ENCODE results near the gene FDX2.

FDX2 gene

GRCh38 chr19:10274589-10274988 lies 41.2 kb downstream of the FDX2 start:
- H3K27ac ChIP-seq: no peak overlapping the region
- TF ChIP-seq CTCF (conservative IDR thresholded peaks at IDR 0.05): no peak
- no peak for TF ChIP-seq ZFX (IDR thresholded peaks at IDR 0.05)

- no peak for TF ChIP-seq ZFX (IDR thresholded peaks at IDR 0.05)
- no peak for TF ChIP-seq CTCF (conservative IDR thresholded peaks at IDR 0.05)
- H3K27ac ChIP-seq: peak overlapping the region; percentile 73
Observed at GRCh38 chr19:10271543-10272086, 44.2 kb downstream of the FDX2 start.

DNA sequence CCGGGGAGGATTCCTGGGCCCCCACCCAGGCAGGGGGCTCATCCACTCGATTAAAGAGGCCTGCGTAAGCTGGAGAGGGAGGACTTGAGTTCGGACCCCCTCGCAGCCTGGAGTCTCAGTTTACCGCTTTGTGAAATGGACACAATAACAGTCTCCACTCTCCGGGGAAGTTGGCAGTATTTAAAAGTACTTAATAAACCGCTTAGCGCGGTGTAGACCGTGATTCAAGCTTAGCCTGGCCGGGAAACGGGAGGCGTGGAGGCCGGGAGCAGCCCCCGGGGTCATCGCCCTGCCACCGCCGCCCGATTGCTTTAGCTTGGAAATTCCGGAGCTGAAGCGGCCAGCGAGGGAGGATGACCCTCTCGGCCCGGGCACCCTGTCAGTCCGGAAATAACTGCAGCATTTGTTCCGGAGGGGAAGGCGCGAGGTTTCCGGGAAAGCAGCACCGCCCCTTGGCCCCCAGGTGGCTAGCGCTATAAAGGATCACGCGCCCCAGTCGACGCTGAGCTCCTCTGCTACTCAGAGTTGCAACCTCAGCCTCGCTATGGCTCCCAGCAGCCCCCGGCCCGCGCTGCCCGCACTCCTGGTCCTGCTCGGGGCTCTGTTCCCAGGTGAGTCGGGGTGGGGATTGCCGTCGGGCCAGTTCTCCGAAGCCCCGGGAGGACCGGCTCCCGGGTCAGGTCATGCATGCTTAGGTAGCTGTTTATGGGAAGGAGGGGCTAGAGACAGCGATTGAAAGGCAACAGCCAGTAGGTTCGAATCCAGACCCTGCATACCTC lies 45.0 kb downstream of the FDX2 start, which contains the start of gene ICAM1:
TSS of gene ICAM1 (plus strand) at position 505 of the 779 bp plus-strand sequence. CDS start at position 545, 40 bp downstream.
- TF ChIP-seq ZFX (IDR thresholded peaks at IDR 0.05): no peak
- peak within 1 kb of the TSS; percentile 73 for H3K27ac ChIP-seq

- TF ChIP-seq ZFX (IDR thresholded peaks at IDR 0.05) (no peak), CTCF (conservative IDR thresholded peaks at IDR 0.05) (no peak)
- peak overlapping the region; percentile 73 for H3K27ac ChIP-seq
Observed at GRCh38 chr19:10270180-10270615, 45.6 kb downstream of the FDX2 start.

DNA sequence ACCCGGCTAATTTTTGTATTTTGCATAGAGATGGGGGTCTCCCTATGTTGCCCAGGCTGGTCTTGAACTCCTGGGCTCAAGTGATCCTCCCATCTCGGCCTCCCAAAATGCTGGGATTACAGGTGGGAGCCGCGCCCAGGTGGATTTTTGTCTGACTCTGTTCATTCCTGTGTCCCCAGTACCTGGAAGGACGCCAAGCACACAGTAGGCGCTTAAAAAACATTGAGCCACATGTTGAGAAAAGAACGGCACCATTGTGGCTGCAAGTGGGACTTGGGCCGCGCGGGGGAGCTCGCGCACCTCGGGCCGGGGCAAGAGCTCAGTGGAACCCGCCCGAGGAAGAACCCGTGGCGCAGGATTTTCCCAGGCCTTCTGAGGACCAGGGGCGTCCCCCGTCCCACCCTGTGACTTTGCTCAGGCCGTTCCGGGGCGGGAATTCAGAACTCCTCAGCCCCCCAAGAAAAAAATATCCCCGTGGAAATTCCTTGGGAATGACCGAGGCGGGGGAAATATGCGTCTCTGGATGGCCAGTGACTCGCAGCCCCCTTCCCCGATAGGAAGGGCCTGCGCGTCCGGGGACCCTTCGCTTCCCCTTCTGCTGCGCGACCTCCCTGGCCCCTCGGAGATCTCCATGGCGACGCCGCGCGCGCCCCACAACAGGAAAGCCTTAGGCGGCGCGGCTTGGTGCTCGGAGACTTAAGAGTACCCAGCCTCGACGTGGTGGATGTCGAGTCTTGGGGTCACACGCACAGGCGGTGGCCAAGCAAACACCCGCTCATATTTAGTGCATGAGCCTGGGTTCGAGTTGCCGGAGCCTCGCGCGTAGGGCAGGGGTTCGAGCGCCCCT lies 46.3 kb downstream of the FDX2 start:
- H3K27ac ChIP-seq: peak overlapping the region; percentile 73; the same call in 1 of the 2 replicates
- peak; percentile 98 for TF ChIP-seq CTCF (conservative IDR thresholded peaks at IDR 0.05)
- no peak for TF ChIP-seq ZFX (IDR thresholded peaks at IDR 0.05)

DNA sequence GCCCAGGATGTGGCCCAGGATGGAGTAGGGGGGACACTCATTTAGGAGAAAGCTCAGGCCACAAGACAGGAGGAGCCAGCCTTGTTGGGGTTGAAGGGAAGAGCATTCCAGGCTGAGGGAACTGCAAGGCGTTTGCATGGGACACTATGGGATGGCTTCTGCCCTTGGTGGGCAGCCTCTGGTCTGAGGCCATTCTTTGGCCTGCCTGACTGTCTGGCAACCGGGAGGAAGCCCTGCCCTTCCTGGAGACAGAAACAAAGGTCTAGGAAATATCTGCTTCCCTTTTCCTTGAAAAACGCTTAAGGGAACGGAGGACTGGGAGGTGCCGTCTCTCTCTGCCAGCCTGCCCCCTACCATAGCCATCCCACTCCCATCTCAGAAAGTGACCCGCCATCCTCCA lies 47.7 kb downstream of the FDX2 start:
- TF ChIP-seq ZFX (IDR thresholded peaks at IDR 0.05) (no peak), CTCF (conservative IDR thresholded peaks at IDR 0.05) (no peak)
- no peak overlapping the region for H3K27ac ChIP-seq

- TF ChIP-seq CTCF (conservative IDR thresholded peaks at IDR 0.05) (no peak), ZFX (IDR thresholded peaks at IDR 0.05) (no peak)
- no peak overlapping the region for H3K27ac ChIP-seq
Observed at GRCh38 chr19:10266706-10267105, 49.1 kb downstream of the FDX2 start.

All from C4-2B (cell line).